OCI-LY7 (cell line): ENCODE data around the gene GPC2. TPM values are rescaled to one million over a fixed set of nuclear protein-coding genes. Genes with fewer than 3 reads are reported as not detected.
"Not testable (repeated sequence)": the region's sequence is repeated elsewhere in the genome, so short reads cannot be mapped to it uniquely, and the experiment has no call there.

Source experiments
- BruUV-seq: library from RNA; stranded (reverse); fragments of 400-500 nt; replicated peaks from 2 replicates; lab custom pipeline; 2021; lab: Mats Ljungman, UMichigan
- CTCF ChIA-PET: fragments of 300-600 bp; sonication (Branson Sonifier 250); formaldehyde crosslinking; loops from one replicate; lab custom pipeline; 2022; ENCODE audit warnings: antibody characterized with exemption; ENCODE audit not compliant: unreplicated experiment; lab: Charles Lee
- POLR2A ChIA-PET: fragments of 300-600 bp; sonication (Branson Sonifier 250); formaldehyde crosslinking; loops from one replicate; lab custom pipeline; 2022; ENCODE audit warnings: antibody characterized with exemption; lab: Charles Lee
- DNase-seq: peaks from one replicate; pipeline ENCODE4 v3.0.0-alpha.2; 2015; ENCODE audit warnings: low spot score
- H2AFZ ChIP-seq: fragments of 200-600 bp; sonication (generic), shearing (Covaris generic); 2 replicates; pipeline ENCODE4 v1.6.1; 2014; ENCODE audit warnings: mild to moderate bottlenecking, antibody characterized with exemption, low read length, moderate library complexity
- H3K27ac ChIP-seq: fragments of 200-600 bp; sonication (generic); 2 replicates; pipeline ENCODE4 v1.5.1; 2014; ENCODE audit warnings: mixed run types, low read depth, mild to moderate bottlenecking, moderate library complexity, low read length, inconsistent platforms; ENCODE audit not compliant: poor library complexity, severe bottlenecking
- H3K36me3 ChIP-seq: fragments of 200-600 bp; sonication (generic); 2 replicates; pipeline ENCODE4 v1.6.1; 2014; ENCODE audit warnings: mild to moderate bottlenecking, antibody characterized with exemption, low read length, moderate library complexity, mixed read lengths; ENCODE audit not compliant: insufficient read depth
- H3K4me1 ChIP-seq: fragments of 200-600 bp; sonication (generic); 2 replicates; pipeline ENCODE4 v1.5.1; 2014; ENCODE audit warnings: mild to moderate bottlenecking, low read length; ENCODE audit not compliant: insufficient read depth, poor library complexity, severe bottlenecking
- H3K4me2 ChIP-seq: fragments of 200-600 bp; sonication (generic); 2 replicates; pipeline ENCODE4 v1.6.1; 2014; ENCODE audit warnings: mild to moderate bottlenecking, low read length
- H3K4me3 ChIP-seq: fragments of 200-600 bp; sonication (generic); 2 replicates; pipeline ENCODE4 v1.5.1; 2014; ENCODE audit warnings: mild to moderate bottlenecking, low read depth, low read length; ENCODE audit not compliant: poor library complexity, severe bottlenecking
- H3K79me2 ChIP-seq: fragments of 200-600 bp; sonication (generic); 2 replicates; pipeline ENCODE4 v1.6.1; 2016; ENCODE audit warnings: low read depth, mild to moderate bottlenecking, low read length, moderate library complexity, mixed read lengths; ENCODE audit not compliant: insufficient read depth
- H3K9me2 ChIP-seq: fragments of 200-600 bp; sonication (generic); 2 replicates; pipeline ENCODE4 v1.6.1; 2016; ENCODE audit warnings: mild to moderate bottlenecking, low read length, mixed read lengths; ENCODE audit not compliant: insufficient read depth
- H3K9me3 ChIP-seq: fragments of 200-600 bp; sonication (generic); 2 replicates; pipeline ENCODE4 v1.6.1; 2014; ENCODE audit warnings: mild to moderate bottlenecking, mixed run types, low read length, mixed read lengths
- H4K20me1 ChIP-seq: fragments of 200-600 bp; sonication (generic); 2 replicates; pipeline ENCODE4 v1.6.1; 2014; ENCODE audit warnings: mild to moderate bottlenecking, antibody characterized with exemption, low read length, moderate library complexity, mixed read lengths; ENCODE audit not compliant: insufficient read depth
- CTCF ChIP-seq: fragments of 200-600 bp; sonication (generic); conservative IDR thresholded peaks from 2 replicates; pipeline ENCODE4 v1.5.1; 2014; ENCODE audit warnings: mild to moderate bottlenecking, antibody characterized with exemption, low read length, moderate library complexity, mixed read lengths
- EZH2phosphoT487 ChIP-seq: fragments of 200-600 bp; sonication (generic); IDR thresholded peaks from 2 replicates; pipeline ENCODE4 v1.6.1; 2018; ENCODE audit warnings: low read depth, borderline replicate concordance, mild to moderate bottlenecking, mixed run types, antibody characterized with exemption, low read length, moderate library complexity, mixed read lengths
- intact Hi-C: fragments of 100-400 bp; cut with micrococcal nuclease; formaldehyde crosslinking; loops from one replicate; pipeline ENCODE4 v1.10.0; 2022; ENCODE audit not compliant: unreplicated experiment
- total RNA-seq, 2 experiments: library from RNA; depleted of rRNA in 1 of 2; stranded (reverse); fragments of >200 nt in 1 of 2; shearing (Covaris generic) in 1 of 2; gene quantifications; 2 replicates each; pipeline ENCODE4 v1.2.3, GENCODE V29; 2014 to 2022

The GPC2 gene
- total RNA-seq, 2 experiments from 2014 or later: 20.2 to 23.2 TPM

DNA sequence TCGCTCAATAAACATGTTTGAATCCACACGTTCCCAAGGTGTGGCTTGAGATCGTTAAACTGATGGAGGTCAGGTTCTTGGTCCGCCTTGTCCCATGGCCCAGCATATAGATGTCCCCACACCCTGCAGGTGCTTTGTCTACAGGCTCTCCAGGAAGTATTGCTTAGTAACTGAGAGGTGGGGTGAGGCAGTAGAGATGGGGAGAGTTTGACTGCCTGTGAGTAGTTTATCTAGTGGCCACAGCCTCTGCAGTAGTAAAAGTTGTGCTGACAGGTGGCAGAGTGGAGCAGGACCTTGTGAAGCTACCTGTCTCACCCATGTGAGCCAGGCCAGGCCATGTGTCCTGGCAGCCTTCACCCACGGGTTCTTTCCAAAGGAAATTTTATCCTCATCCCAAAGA lies 37.2 kb upstream of the GPC2 start:
- H3K36me3 ChIP-seq, H4K20me1 ChIP-seq, intact Hi-C loops, H3K4me3 ChIP-seq, H3K9me3 ChIP-seq, H3K9me2 ChIP-seq, H3K79me2 ChIP-seq, CTCF ChIA-PET, POLR2A ChIA-PET, H2AFZ ChIP-seq, BruUV-seq: not testable (repeated sequence)
- peak overlapping the region; percentile 96 for H3K27ac ChIP-seq
- DNase-seq: peak; percentile 71
- TF ChIP-seq CTCF: peak; percentile 53
- H3K4me1 ChIP-seq: peaks cover 89% of the 10 kb centered on the region
- H3K4me2 ChIP-seq: peak overlapping the region; percentile 26; the same call in 1 of the 2 replicates

DNA sequence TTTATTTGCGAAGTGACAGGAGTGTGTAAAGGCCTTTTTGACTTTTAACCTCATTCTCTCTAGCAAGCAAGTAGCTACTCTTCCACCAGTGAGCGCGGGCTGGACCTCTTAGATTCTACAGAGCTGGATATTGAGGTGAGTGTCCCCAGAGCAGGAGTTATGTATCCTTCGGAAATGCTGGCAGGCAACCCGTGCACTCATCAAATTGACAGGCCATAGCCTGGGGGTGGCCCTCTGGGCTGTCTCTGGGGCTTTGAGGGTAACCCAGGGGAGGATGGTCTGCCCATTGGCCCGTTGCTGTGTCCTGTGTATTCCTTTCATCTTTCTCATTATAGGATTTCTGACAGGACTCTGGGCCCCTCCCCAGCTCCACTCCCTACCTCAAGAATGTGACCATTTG lies 36.5 kb upstream of the GPC2 start:
- intact Hi-C loops: no loop called here
- H3K27ac ChIP-seq: peak overlapping the region; percentile 96
- H3K9me3 ChIP-seq: no peaks in the 10 kb centered on the region
- peaks cover 89% of the 10 kb centered on the region for H3K4me1 ChIP-seq
- CTCF ChIA-PET: no interaction called here
- DNase-seq: no peak
- no peaks in the 10 kb centered on the region for H4K20me1 ChIP-seq
- no peaks in the 10 kb centered on the region for H3K9me2 ChIP-seq
- H3K4me3 ChIP-seq: no peak overlapping the region
- no TSS peak for BruUV-seq
- peaks cover 9% of the 10 kb centered on the region; the same call in 1 of the 2 replicates for H3K36me3 ChIP-seq
- peak overlapping the region; percentile 26; the same call in 1 of the 2 replicates for H3K4me2 ChIP-seq
- H2AFZ ChIP-seq: no peak overlapping the region
- POLR2A ChIA-PET: interaction anchor here (0.8 to 1.7 kb wide), 3 partner anchors 9 to 19 kb away, joined by 3 to 5 read pairs (median 5); no protein-coding TSS in a partner anchor
- H3K79me2 ChIP-seq: no peaks in the 10 kb centered on the region; the same call in 1 of the 2 replicates
- TF ChIP-seq EZH2phosphoT487 (no peak), CTCF (no peak)

DNA sequence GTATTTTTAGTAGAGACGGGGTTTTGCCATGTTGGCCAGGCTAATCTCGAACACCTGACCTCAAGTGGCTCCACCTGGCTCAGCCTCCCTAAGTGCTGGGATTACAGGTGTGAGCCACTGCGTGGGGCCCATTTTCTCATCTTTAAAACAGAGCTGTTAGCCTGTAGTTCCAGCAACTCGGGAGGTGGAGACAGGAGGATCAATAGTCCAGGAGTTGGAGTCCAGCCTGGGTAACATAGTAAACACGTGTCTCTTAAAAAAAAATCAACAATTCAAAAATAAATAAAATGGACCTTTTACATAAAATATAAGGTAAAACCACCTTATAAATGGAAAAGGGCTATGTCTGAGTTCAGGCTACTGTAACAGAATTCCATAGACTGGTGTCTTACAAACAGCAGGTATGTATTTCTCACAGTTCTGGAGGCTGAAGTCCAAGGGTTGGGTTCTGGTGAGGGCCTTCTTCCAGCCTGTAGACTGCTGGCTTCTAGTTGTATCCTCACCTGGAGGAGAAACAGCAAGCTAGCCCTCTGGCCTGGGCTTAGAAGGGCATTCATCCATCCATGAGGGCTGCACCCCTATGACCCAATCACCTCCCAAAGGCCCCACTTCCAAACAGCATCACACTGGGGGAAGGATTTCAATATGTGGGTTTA lies 35.6 kb upstream of the GPC2 start:
- peak overlapping the region; percentile 26 for H3K4me2 ChIP-seq
- POLR2A ChIA-PET: interaction anchor here (0.8 to 2.4 kb wide), 5 partner anchors 8 to 20 kb away, joined by 3 to 9 read pairs (median 5); no protein-coding TSS in a partner anchor

More for the DNA sequence above, 35.6 kb upstream of the GPC2 start:
- Histone ChIP-seq H4K20me1 (no peaks in the 10 kb centered on the region), H3K9me2 (no peaks in the 10 kb centered on the region), H3K27ac (peak overlapping the region; percentile 96), H3K4me3 (no peak overlapping the region), H3K4me1 (peaks cover 88% of the 10 kb centered on the region), H2AFZ (no peak overlapping the region), H3K9me3 (no peaks in the 10 kb centered on the region), H3K36me3 (peaks cover 9% of the 10 kb centered on the region; the same call in 1 of the 2 replicates), H3K79me2 (no peaks in the 10 kb centered on the region)
- intact Hi-C loops: no loop called here
- TF ChIP-seq EZH2phosphoT487 (no peak), CTCF (no peak)
- CTCF ChIA-PET: no interaction called here
- DNase-seq: no peak
- BruUV-seq: no TSS peak
